NCI-H510A treated with DMSO at 0.1 percent for 48 hours (cell line): ENCODE measurements around the gene EBI3.
"Not testable (repeated sequence)": the region's sequence is repeated elsewhere in the genome, so short reads cannot be mapped to it uniquely, and the experiment has no call there.

Experiments used
- DNase-seq: peaks from one replicate; lab custom pipeline; 2025; lab: John Stamatoyannopoulos, UW

Gene EBI3

DNA sequence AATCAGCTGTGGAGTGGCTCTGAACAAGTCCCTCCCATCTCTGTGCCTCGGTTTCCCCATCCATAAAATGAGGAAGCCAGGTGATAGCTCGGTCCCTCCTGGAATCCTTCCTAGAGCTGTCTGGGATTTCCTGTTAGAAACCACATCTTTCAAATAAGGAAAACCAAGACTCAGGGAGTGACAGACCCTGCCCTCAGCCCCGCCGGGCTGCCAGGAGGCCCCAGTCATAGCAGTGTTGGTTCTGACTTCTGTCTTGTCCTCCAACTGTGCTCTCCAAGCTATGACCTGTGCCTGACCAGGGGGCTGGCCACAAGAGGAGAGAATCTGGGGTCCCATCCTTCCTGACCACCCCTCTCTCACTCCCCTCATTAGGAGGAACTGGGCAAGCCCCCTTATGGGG lies 48.7 kb downstream of the EBI3 start:
- DNase-seq = no peak

DNA sequence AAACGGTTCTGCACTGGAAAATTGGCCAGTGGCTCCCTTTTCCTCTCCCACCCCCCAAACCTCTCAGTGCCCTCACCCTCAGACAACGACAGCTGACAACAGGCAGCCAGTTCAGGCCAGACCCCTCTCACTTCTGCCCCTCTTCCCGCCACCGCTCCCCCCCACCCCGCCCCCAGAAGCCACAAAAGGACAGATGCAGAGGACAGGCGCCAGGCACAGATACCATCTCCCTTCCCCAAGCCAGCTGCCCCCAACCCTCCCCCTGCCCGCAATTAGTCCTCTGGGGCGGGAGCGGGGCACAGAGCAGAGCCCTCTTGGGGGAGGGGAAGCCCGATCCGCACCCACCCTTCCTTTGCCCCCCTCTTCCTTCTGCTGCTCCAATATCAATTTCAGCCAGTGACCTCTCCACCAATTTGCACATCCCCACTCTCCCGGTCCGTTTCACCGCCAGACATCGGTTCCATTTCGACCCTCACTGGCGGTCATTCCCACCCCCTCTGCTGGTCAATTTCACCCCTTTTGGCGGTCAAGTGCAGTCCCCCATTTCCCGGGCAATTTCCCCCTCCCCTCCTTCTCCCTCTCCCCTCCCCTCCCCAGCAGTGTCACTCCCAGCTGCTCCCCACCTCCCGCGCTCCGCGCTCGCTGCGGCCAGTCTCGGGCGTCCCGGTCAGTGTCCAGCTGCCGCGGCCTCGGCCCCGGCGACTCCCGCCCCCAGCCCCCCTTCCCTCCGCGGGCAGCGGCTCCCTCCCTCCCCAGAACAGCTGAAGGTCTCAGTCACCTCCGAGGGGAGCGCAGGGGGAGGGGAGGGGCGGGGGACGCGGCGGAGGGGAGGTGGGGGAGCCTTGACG lies 49.3 kb downstream of the EBI3 start, which contains the start of gene SHD:
TSS of gene SHD (plus strand) at position 848 of the 848 bp plus-strand sequence. CDS start 798 bp downstream, outside the sequence.
- DNase-seq = no peak

DNA sequence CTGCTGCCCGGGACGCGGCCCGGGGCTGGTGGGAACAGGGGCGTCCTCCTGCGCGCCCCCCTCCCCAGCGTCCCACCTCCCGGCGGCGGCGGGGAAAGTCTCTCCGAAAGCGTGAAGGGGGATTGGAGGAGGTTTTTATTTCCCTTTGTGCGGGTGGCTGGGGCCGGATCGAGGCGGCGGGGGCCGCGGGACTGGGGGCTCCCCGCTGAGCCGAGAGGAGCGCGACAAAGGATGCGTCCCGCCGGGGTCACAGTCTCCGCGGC lies 49.9 kb downstream of the EBI3 start:
- no peak for DNase-seq

DNA sequence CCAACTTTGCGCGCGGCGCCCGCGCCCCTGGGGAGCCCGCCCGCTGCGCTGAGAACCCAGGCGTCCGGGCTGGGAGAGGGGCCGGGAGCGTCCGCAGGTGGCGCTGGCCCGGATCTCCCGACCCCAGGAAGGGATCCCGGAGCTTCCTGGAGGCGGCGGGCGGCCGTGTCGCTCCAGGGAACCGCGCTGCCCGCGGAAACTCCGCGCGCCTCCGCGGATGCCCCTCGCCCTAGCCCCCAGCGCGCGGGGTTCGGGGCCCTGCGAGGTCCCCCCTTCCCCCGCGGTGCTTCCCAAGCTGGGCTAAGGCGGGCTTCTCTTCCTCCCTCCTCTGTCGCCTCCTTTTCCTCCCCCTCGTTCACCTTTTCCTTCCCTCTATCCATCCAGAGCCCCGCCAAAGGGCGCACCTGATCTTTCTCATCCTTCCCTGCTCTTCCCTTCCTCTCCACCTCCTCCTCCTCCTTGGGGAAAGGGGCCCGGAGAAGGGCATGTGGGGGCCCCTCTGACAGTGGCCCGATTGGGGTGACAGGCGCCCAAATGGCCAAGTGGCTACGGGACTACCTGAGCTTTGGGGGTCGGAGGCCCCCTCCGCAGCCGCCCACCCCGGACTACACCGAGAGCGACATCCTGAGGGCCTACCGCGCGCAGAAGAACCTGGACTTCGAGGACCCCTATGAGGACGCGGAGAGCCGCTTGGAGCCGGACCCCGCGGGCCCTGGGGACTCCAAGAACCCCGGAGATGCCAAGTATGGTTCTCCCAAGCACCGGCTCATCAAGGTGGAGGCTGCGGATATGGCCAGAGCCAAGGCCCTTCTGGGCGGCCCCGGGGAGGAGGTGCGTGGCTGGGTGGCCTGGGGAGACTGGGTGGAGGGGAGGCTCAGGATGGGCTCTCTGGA lies 50.5 kb downstream of the EBI3 start:
- DNase-seq = no peak

DNA sequence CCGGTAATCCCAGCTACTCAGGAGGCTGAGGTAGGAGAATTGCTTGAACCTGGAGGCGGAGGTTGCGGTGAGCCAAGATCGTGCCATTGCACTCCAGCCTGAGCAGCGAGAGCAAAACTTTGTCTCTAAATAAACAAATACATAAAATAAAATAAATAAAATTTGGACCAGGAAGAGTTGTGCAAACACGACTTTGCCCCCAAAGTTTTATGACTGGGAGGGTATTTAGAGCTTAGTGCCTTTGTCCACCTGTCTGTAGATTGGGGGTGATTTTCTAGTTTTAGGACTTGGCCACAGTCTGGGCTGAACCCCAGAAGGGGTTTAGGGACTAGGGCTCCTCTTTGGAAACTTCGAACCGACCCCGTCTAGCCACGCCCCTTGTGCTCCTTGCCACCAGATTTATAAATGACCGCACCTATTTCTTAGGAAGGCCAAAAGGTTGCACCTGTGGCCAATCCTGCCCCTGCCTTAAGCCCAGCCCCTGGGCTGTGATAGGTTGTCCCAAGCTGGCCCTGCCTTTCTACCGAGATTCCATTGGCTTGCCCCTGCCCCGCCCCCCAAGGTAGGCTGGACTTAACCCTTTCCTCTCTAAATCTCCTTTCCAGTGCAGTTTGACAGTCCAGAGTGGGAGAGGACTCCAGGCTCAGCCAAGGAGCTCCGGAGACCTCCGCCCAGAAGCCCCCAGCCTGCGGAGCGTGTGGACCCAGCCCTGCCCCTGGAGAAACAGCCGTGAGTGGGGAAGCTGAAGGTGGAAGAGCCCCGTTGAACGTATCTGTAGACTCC lies 55.0 kb downstream of the EBI3 start:
- no peak for DNase-seq

DNA sequence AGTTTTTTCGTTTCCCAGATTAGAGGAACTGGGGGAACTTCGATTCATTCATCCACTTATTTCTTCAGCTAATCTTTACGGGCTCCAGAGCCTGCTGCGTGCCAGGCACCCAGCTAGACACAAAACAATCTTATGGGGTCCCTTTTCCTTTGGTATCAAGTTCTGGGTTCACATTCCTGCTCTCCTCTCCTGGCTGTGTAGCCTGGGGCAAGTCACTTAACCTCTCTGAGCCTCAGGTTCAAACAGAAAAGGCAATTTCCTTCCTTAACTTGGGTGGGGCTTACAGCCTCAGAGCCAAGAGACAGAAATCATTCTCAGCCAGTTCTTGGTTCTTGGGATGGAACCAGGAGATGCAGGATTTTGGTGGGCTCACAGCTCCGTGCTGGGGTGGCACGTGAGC lies 55.7 kb downstream of the EBI3 start:
- no peak for DNase-seq

DNA sequence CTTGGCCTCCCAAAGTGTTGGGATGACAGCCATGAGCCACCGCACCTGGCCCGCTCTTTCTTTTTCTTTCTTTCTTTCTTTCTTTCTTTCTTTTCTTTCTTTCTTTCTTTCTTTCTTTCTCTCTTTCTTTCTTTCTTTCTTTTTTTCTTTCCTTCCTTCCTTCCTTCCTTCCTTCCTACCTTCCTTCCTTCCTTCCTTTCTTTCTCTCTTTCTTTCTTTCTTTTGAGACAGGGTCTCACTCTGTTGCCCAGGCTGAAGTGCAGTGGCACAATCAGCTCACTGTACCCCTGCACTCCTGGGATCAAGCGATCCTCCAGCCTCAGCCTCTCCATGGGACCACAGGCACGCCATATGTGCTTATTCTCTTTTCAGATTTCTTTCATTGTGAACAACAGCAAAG lies 56.8 kb downstream of the EBI3 start:
- not testable (repeated sequence) for DNase-seq
